ENCODE results near the gene G0S2. TPM values are rescaled to one million over a fixed set of nuclear protein-coding genes. Genes with fewer than 3 reads are reported as not detected.

The G0S2 gene
- total and polyA plus RNA-seq, 4 donors: 9.6 to 347 (median 166) TPM

- Histone ChIP-seq H3K27ac (ENCODE audit: low read depth in 1 of 2, low read length in 2 of 2) (peak overlapping the region; percentile 72 to 94), H3K36me3 (ENCODE audit: control insufficient read depth in 4 of 4, insufficient read depth in 3 of 4, low read depth in 1 of 4, low read length in 3 of 4) (no peaks in the 10 kb centered on the region), H3K9me3 (ENCODE audit: control insufficient read depth in 4 of 4, low read length in 3 of 4) (no peaks in the 10 kb centered on the region), H3K4me3 (ENCODE audit: low read depth in 1 of 3, low read length in 3 of 3) (peak overlapping the region; percentile 65 to 82 (median 78)), H3K27me3 (ENCODE audit: control insufficient read depth in 4 of 4, insufficient read depth in 4 of 4, low read length in 3 of 4) (no peaks in the 10 kb centered on the region), H3K9ac (ENCODE audit: low read depth in 1 of 2, low read length in 2 of 2) (peak overlapping the region; percentile 61 to 77), H3K4me1 (ENCODE audit: control insufficient read depth in 4 of 4, insufficient read depth in 4 of 4, low read length in 3 of 4) (peaks cover 8 to 62% (median 31%) of the 10 kb centered on the region in 4 donors)
- WGBS: 3% methylated on average over 34 of the region's 34 CpGs
- TF ChIP-seq YY1 (IDR thresholded peaks at IDR 0.05) (peak; percentile 0), HNF4G (IDR thresholded peaks at IDR 0.05) (no peak)
- DNase-seq (ENCODE audit: low spot score): no peak
These were observed 448 bp downstream of the G0S2 start for GRCh38 chr1:209675565-209676154.

DNA sequence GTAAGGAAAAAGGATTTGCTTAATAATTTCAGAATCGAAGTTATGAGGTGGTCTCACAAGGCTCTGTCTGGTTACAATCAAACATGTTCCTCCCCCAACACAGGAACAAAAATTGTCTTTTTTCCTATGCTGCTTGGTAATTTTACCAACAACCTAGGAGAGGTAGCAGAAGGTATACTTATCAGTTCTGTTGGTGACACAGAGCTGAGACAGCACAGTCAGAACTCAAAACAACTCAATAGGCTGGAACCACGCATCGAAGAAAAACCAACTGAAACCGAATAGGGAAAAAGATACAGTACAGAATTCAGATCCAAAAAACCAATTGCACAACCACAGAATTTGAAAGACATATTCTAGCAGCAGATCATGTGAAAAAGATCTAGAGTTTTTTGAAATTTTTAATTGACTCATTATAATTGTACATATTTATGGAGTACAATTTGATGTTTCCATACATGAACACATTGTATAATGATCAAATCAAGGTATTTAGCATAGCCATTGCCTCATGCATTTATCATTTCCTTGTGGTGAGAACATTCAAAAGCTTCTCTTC is 3.8 kb downstream of the G0S2 start:
- 62% methylated on average over 4 of the region's 4 CpGs for WGBS
- no peaks in the 10 kb centered on the region for H3K27me3 ChIP-seq (ENCODE audit: control insufficient read depth in 4 of 4, insufficient read depth in 4 of 4, low read length in 3 of 4)
- H3K4me3 ChIP-seq (ENCODE audit: low read depth in 1 of 3, low read length in 3 of 3): no peak overlapping the region
- H3K9ac ChIP-seq (ENCODE audit: low read depth in 1 of 2, low read length in 2 of 2): no peak overlapping the region
- no peak overlapping the region for H3K27ac ChIP-seq (ENCODE audit: low read depth in 1 of 2, low read length in 2 of 2)
- peaks cover 2 to 31% (median 10%) of the 10 kb centered on the region in 4 donors for H3K4me1 ChIP-seq (ENCODE audit: control insufficient read depth in 4 of 4, insufficient read depth in 4 of 4, low read length in 3 of 4)
- DNase-seq (ENCODE audit: low spot score): no peak
- no peaks in the 10 kb centered on the region for H3K9me3 ChIP-seq (ENCODE audit: control insufficient read depth in 4 of 4, low read length in 3 of 4)
- TF ChIP-seq RXRA (IDR thresholded peaks at IDR 0.05): no peak
- TF ChIP-seq FOXA1 (IDR thresholded peaks at IDR 0.05): no peak
- TF ChIP-seq CTCF (IDR thresholded peaks at IDR 0.05; ENCODE audit: low read depth, low read length, missing input control): no peak
- no peak for TF ChIP-seq HNF4G (IDR thresholded peaks at IDR 0.05)
- TF ChIP-seq JUND (IDR thresholded peaks at IDR 0.05): no peak
- TF ChIP-seq TAF1 (conservative IDR thresholded peaks at IDR 0.05): no peak
- no peak for TF ChIP-seq FOXA2 (IDR thresholded peaks at IDR 0.05)
- no peak for TF ChIP-seq REST (IDR thresholded peaks at IDR 0.05)
- H3K36me3 ChIP-seq (ENCODE audit: control insufficient read depth in 4 of 4, insufficient read depth in 3 of 4, low read depth in 1 of 4, low read length in 3 of 4): no peaks in the 10 kb centered on the region

- no peak overlapping the region for H3K9ac ChIP-seq (ENCODE audit: low read depth in 1 of 2, low read length in 2 of 2)
- no peak overlapping the region for H3K27ac ChIP-seq (ENCODE audit: low read depth in 1 of 2, low read length in 2 of 2)
- no peaks in the 10 kb centered on the region for H3K9me3 ChIP-seq (ENCODE audit: control insufficient read depth in 4 of 4, low read length in 3 of 4)
- 87% methylated on average over 4 of the region's 4 CpGs for WGBS
- no peaks in the 10 kb centered on the region for H3K4me1 ChIP-seq (ENCODE audit: control insufficient read depth in 4 of 4, insufficient read depth in 4 of 4, low read length in 3 of 4)
- no peaks in the 10 kb centered on the region for H3K36me3 ChIP-seq (ENCODE audit: control insufficient read depth in 4 of 4, insufficient read depth in 3 of 4, low read depth in 1 of 4, low read length in 3 of 4)
- no peak overlapping the region for H3K4me3 ChIP-seq (ENCODE audit: low read depth in 1 of 3, low read length in 3 of 3)
- DNase-seq (ENCODE audit: low spot score): no peak
- H3K27me3 ChIP-seq (ENCODE audit: control insufficient read depth in 4 of 4, insufficient read depth in 4 of 4, low read length in 3 of 4): no peaks in the 10 kb centered on the region
- TF ChIP-seq SP1 (IDR thresholded peaks at IDR 0.05): no peak
- TF ChIP-seq REST (IDR thresholded peaks at IDR 0.05): no peak
- no peak for TF ChIP-seq ATF3 (IDR thresholded peaks at IDR 0.05)
- TF ChIP-seq RXRA (IDR thresholded peaks at IDR 0.05): no peak
- TF ChIP-seq YY1 (IDR thresholded peaks at IDR 0.05): no peak
- TF ChIP-seq EGR1 (IDR thresholded peaks at IDR 0.05; ENCODE audit: low read depth in 2 of 2): no peak
- no peak for TF ChIP-seq HNF4A (conservative IDR thresholded peaks at IDR 0.05)
- no peak for TF ChIP-seq ZBTB33 (IDR thresholded peaks at IDR 0.05)
- TF ChIP-seq NR2F2 (IDR thresholded peaks at IDR 0.05): no peak
- TF ChIP-seq FOXA2 (IDR thresholded peaks at IDR 0.05): no peak
- no peak for TF ChIP-seq FOXA1 (IDR thresholded peaks at IDR 0.05)
- TF ChIP-seq HNF4G (IDR thresholded peaks at IDR 0.05): no peak
- TF ChIP-seq MAX (IDR thresholded peaks at IDR 0.05): no peak
These were observed 10.6 kb downstream of the G0S2 start for GRCh38 chr1:209685821-209686220.
